K562 (cell line): ENCODE measurements around the gene TTLL10. TPM values are rescaled to one million over a fixed set of nuclear protein-coding genes. Genes with fewer than 3 reads are reported as not detected.
A peak's percentile ranks its signal among the peaks of the same experiment; 100 is the strongest.

Source experiments
- CREBBP ChIP-seq: IDR thresholded peaks from one replicate; pipeline ENCODE4 v1.6.1; 2012; ENCODE audit warnings: low read depth, mild to moderate bottlenecking, control low read depth, inconsistent platforms, low read length
- CTCFL ChIP-seq: IDR thresholded peaks from 2 replicates; pipeline ENCODE4 v1.6.1; 2011; ENCODE audit warnings: borderline replicate concordance, low read depth, mild to moderate bottlenecking, moderate library complexity, low read length; ENCODE audit not compliant: insufficient read depth, poor library complexity, severe bottlenecking
- GATAD2A ChIP-seq: fragments of 450-650 bp; IDR thresholded peaks from 2 replicates; pipeline ENCODE4 v1.6.1; 2017
- POLR2B ChIP-seq: fragments of 450-650 bp; IDR thresholded peaks from 2 replicates; pipeline ENCODE4 v1.6.1; 2018; ENCODE audit warnings: low read depth; ENCODE audit not compliant: partially characterized antibody
- RAD51 ChIP-seq: fragments of 450-650 bp; IDR thresholded peaks from 2 replicates; pipeline ENCODE4 v1.7.1; 2016; ENCODE audit warnings: low read depth, mild to moderate bottlenecking, borderline replicate concordance
- SLC30A9 ChIP-seq: fragments of 250-450 bp; sonication (Bioruptor Pico); IDR thresholded peaks from 2 replicates; pipeline ENCODE4 v1.8.0; 2022; ENCODE audit warnings: mild to moderate bottlenecking, moderate library complexity
- SP1 ChIP-seq: sonication (generic); formaldehyde crosslinking; IDR thresholded peaks from 2 replicates; pipeline ENCODE4 v1.8.1; 2022; ENCODE audit warnings: mild to moderate bottlenecking, missing genetic modification reagents
- YBX1 ChIP-seq: fragments of 450-650 bp; IDR thresholded peaks from 2 replicates; pipeline ENCODE4 v1.7.1; 2016; ENCODE audit warnings: mild to moderate bottlenecking
- ZBTB12 ChIP-seq: fragments of 250-450 bp; sonication (Bioruptor Pico); IDR thresholded peaks from 2 replicates; pipeline ENCODE4 v1.4.0; 2020
- ZNF311 ChIP-seq: fragments of 250-450 bp; sonication (Bioruptor Pico); IDR thresholded peaks from 2 replicates; pipeline ENCODE4 v1.4.0; 2020; ENCODE audit warnings: mild to moderate bottlenecking, moderate library complexity
- polyA plus RNA-seq, 8 experiments: library from polyadenylated mRNA; depleted of rRNA in 4 of 8; stranded (reverse) in 5 of 8; unstranded in 3 of 8; fragments of >200 nt; fragmentation: Nextera tagmentation in 2 of 8; fragmentation: Illumina TruSeq in 1 of 8; extraction: Ambion mirVana in 2 of 8; extraction: Trizol in 1 of 8; gene quantifications; 2 replicates each; pipeline versions ENCODE4 v1.2.1 to v1.2.3, GENCODE V29; 2011 to 2014; ENCODE audit warnings: inconsistent platforms in 1 of 8, missing spikeins in 1 of 8
- total RNA-seq, 7 experiments: library from RNA; depleted of rRNA in 6 of 7; stranded (reverse); fragments of >200 nt in 6 of 7; fragmentation: Illumina TruSeq in 2 of 7; extraction: Trizol in 2 of 7; gene quantifications; 2 replicates each; pipeline versions ENCODE4 v1.2.1 to v1.2.3, GENCODE V29; 2011 to 2021; ENCODE audit warnings: low replicate concordance in 1 of 7
- TF ChIP-seq, protein P1 (sequence below): fragments of 250-450 bp; sonication (Bioruptor Pico); IDR thresholded peaks from 2 replicates; pipeline ENCODE4 v1.4.0; 2020
- TF ChIP-seq, protein P2 (sequence below): fragments of 250-450 bp; sonication (Bioruptor Pico); IDR thresholded peaks from 2 replicates; pipeline ENCODE4 v1.6.1; 2021; ENCODE audit warnings: mild to moderate bottlenecking
- TF ChIP-seq, protein P3 (sequence below): sonication (generic); formaldehyde crosslinking; IDR thresholded peaks from 2 replicates; pipeline ENCODE4 v1.8.1; 2023; ENCODE audit warnings: mild to moderate bottlenecking, missing genetic modification reagents
- TF ChIP-seq, protein P4 (sequence below): sonication (generic); formaldehyde crosslinking; IDR thresholded peaks from 2 replicates; pipeline ENCODE4 v1.8.0; 2022; ENCODE audit warnings: missing genetic modification reagents, mild to moderate bottlenecking, moderate library complexity, borderline replicate concordance

Gene TTLL10
- total and polyA plus RNA-seq, 9 of the 15 experiments (the other 6 are each of a cell fraction or from before 2014, with no cell fraction given) = not detected

DNA sequence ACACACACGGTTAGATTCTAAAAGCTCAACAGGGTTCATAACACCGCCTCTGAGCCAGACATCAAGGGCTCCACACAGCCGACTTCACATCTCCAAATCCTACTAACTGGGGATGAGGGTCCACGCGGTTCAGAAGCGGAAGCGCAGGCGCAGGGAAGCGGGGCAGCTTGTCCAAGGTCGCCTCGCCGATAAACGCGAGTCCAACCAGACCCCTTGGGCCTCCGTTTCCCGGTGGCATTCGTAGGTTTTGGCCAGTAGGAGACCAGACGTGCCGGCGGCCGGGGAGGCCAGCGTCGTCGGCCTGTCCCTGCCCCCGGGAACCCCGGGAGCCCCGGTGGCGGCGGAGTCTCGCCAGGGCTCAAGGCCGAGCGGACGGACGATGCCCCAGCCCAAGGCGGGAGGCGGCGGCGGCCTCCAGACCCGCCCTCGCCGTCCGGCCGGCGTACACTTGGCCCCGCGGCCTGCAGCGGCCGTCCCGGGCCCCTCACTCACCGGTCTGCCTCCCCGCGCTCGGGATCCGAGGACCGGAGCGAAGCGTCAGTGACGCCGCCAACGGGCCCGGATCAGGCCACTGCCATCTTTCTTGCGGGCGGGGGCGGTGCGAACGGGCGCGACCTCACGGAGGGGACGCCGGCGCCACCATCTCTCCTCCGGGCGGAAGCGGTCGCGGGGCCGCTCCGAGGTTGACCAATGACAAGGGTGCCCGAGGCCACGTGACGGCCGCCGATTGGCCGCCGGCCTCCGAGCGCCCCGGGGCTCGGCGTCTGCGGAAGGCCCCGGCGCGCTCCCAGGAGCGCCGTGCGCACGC is 57.9 kb downstream of the TTLL10 start, which contains the start of gene SDF4 (continued):
- TF ChIP-seq, protein P1, sequence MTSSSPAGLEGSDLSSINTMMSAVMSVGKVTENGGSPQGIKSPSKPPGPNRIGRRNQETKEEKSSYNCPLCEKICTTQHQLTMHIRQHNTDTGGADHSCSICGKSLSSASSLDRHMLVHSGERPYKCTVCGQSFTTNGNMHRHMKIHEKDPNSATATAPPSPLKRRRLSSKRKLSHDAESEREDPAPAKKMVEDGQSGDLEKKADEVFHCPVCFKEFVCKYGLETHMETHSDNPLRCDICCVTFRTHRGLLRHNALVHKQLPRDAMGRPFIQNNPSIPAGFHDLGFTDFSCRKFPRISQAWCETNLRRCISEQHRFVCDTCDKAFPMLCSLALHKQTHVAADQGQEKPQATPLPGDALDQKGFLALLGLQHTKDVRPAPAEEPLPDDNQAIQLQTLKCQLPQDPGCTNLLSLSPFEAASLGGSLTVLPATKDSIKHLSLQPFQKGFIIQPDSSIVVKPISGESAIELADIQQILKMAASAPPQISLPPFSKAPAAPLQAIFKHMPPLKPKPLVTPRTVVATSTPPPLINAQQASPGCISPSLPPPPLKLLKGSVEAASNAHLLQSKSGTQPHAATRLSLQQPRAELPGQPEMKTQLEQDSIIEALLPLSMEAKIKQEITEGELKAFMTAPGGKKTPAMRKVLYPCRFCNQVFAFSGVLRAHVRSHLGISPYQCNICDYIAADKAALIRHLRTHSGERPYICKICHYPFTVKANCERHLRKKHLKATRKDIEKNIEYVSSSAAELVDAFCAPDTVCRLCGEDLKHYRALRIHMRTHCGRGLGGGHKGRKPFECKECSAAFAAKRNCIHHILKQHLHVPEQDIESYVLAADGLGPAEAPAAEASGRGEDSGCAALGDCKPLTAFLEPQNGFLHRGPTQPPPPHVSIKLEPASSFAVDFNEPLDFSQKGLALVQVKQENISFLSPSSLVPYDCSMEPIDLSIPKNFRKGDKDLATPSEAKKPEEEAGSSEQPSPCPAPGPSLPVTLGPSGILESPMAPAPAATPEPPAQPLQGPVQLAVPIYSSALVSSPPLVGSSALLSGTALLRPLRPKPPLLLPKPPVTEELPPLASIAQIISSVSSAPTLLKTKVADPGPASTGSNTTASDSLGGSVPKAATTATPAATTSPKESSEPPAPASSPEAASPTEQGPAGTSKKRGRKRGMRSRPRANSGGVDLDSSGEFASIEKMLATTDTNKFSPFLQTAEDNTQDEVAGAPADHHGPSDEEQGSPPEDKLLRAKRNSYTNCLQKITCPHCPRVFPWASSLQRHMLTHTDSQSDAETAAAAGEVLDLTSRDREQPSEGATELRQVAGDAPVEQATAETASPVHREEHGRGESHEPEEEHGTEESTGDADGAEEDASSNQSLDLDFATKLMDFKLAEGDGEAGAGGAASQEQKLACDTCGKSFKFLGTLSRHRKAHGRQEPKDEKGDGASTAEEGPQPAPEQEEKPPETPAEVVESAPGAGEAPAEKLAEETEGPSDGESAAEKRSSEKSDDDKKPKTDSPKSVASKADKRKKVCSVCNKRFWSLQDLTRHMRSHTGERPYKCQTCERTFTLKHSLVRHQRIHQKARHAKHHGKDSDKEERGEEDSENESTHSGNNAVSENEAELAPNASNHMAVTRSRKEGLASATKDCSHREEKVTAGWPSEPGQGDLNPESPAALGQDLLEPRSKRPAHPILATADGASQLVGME (CRISPR knock-in tag) = no peak
- TF ChIP-seq CREBBP (no peak), RAD51 (peak; percentile 93), CTCFL (no peak), POLR2B (peak; percentile 80), ZNF311 (CRISPR knock-in tag) (no peak), YBX1 (no peak), SLC30A9 (CRISPR knock-in tag) (no peak), SP1 (peak; percentile 81), GATAD2A (no peak), ZBTB12 (CRISPR knock-in tag) (peak; percentile 57)
- TF ChIP-seq, protein P2, sequence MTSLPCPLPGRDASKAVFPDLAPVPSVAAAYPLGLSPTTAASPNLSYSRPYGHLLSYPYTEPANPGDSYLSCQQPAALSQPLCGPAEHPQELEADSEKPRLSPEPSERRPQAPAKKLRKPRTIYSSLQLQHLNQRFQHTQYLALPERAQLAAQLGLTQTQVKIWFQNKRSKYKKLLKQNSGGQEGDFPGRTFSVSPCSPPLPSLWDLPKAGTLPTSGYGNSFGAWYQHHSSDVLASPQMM (CRISPR knock-in tag) = no peak
- TF ChIP-seq, protein P3, sequence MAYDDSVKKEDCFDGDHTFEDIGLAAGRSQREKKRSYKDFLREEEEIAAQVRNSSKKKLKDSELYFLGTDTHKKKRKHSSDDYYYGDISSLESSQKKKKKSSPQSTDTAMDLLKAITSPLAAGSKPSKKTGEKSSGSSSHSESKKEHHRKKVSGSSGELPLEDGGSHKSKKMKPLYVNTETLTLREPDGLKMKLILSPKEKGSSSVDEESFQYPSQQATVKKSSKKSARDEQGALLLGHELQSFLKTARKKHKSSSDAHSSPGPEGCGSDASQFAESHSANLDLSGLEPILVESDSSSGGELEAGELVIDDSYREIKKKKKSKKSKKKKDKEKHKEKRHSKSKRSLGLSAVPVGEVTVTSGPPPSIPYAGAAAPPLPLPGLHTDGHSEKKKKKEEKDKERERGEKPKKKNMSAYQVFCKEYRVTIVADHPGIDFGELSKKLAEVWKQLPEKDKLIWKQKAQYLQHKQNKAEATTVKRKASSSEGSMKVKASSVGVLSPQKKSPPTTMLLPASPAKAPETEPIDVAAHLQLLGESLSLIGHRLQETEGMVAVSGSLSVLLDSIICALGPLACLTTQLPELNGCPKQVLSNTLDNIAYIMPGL (CRISPR knock-in tag) = peak; percentile 85; the same call in 1 of the 2 replicates
- TF ChIP-seq, protein P4, sequence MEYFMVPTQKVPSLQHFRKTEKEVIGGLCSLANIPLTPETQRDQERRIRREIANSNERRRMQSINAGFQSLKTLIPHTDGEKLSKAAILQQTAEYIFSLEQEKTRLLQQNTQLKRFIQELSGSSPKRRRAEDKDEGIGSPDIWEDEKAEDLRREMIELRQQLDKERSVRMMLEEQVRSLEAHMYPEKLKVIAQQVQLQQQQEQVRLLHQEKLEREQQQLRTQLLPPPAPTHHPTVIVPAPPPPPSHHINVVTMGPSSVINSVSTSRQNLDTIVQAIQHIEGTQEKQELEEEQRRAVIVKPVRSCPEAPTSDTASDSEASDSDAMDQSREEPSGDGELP (CRISPR knock-in tag) = peak; percentile 60; the same call in 1 of the 2 replicates
